HEK293T (cell line): ENCODE data around the gene FRMD4B.

ENCODE experiments used
- ARNT ChIP-seq: fragments of 450-650 bp; IDR thresholded peaks from 2 replicates; pipeline ENCODE4 v1.6.1; 2017; ENCODE audit warnings: mild to moderate bottlenecking
- CTBP1 ChIP-seq: fragments of 450-650 bp; IDR thresholded peaks from 2 replicates; pipeline ENCODE4 v1.6.1; 2016; ENCODE audit warnings: borderline replicate concordance
- ELF4 ChIP-seq: fragments of 450-650 bp; IDR thresholded peaks from 2 replicates; pipeline ENCODE4 v1.6.1; 2017; ENCODE audit warnings: antibody characterized with exemption
- FOXA1 ChIP-seq: fragments of 450-650 bp; IDR thresholded peaks from 2 replicates; pipeline ENCODE4 v1.6.1; 2016; ENCODE audit warnings: mild to moderate bottlenecking
- FOXK2 ChIP-seq: fragments of 450-650 bp; IDR thresholded peaks from 2 replicates; pipeline ENCODE4 v1.6.1; 2016; ENCODE audit warnings: mild to moderate bottlenecking
- FOXM1 ChIP-seq: fragments of 450-650 bp; IDR thresholded peaks from 2 replicates; pipeline ENCODE4 v1.6.1; 2017; ENCODE audit warnings: mild to moderate bottlenecking, borderline replicate concordance
- HDGF ChIP-seq: fragments of 450-650 bp; IDR thresholded peaks from 2 replicates; pipeline ENCODE4 v1.6.1; 2017; ENCODE audit warnings: antibody characterized with exemption, borderline replicate concordance
- L3MBTL2 ChIP-seq: fragments of 450-650 bp; conservative IDR thresholded peaks from 2 replicates; pipeline ENCODE4 v1.6.1; 2016; ENCODE audit warnings: mild to moderate bottlenecking
- LEF1 ChIP-seq: fragments of 450-650 bp; IDR thresholded peaks from 2 replicates; pipeline ENCODE4 v1.6.1; 2017; ENCODE audit warnings: mild to moderate bottlenecking, borderline replicate concordance
- SP1 ChIP-seq: fragments of 450-650 bp; IDR thresholded peaks from 2 replicates; pipeline ENCODE4 v1.6.1; 2017
- SUZ12 ChIP-seq: fragments of 450-650 bp; IDR thresholded peaks from 2 replicates; pipeline ENCODE4 v1.6.1; 2016; ENCODE audit warnings: mild to moderate bottlenecking
- TARDBP ChIP-seq: fragments of 450-650 bp; IDR thresholded peaks from 2 replicates; pipeline ENCODE4 v1.6.1; 2016
- ZNF384 ChIP-seq: fragments of 450-650 bp; IDR thresholded peaks from 2 replicates; pipeline ENCODE4 v1.6.1; 2016
- TF ChIP-seq, protein P1 (sequence below): fragments of 450-650 bp; IDR thresholded peaks from 2 replicates; pipeline ENCODE4 v1.6.1; 2016

DNA sequence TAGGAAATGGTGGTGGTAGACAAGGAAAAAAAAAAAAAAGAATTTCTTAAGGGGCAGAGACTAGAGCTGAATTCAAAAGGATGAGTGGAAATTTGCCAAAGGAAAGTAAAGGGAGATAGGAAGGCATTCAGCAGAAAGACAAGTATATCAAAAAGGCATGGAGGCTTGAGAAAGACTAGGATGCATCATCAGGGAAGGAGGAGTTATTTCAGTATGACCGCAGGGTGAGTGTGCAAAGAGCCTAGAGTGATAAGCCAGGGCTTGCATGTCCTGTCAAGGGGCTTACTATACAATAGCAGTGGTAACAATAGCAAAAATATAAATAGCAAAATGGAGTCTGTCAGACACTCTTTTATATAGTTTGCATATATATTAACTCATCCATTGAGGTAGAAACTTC, 112.0 kb downstream of the FRMD4B start:
- TF ChIP-seq HDGF (no peak), SUZ12 (no peak), FOXM1 (no peak), ZNF384 (no peak), SP1 (no peak), TARDBP (no peak), ARNT (no peak), ELF4 (no peak), LEF1 (no peak), L3MBTL2 (no peak), FOXA1 (no peak), CTBP1 (no peak), FOXK2 (no peak)
- TF ChIP-seq, protein P1, sequence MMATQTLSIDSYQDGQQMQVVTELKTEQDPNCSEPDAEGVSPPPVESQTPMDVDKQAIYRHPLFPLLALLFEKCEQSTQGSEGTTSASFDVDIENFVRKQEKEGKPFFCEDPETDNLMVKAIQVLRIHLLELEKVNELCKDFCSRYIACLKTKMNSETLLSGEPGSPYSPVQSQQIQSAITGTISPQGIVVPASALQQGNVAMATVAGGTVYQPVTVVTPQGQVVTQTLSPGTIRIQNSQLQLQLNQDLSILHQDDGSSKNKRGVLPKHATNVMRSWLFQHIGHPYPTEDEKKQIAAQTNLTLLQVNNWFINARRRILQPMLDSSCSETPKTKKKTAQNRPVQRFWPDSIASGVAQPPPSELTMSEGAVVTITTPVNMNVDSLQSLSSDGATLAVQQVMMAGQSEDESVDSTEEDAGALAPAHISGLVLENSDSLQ: no peak
